Measurements from ENCODE around the gene PRR16. TPM values are rescaled to one million over a fixed set of nuclear protein-coding genes. Genes with fewer than 3 reads are reported as not detected.
"Not testable (repeated sequence)": the region's sequence is repeated elsewhere in the genome, so short reads cannot be mapped to it uniquely, and the experiment has no call there.

Gene PRR16
- total and polyA plus RNA-seq, 2 donors: 0.05 to 0.66 TPM

DNA sequence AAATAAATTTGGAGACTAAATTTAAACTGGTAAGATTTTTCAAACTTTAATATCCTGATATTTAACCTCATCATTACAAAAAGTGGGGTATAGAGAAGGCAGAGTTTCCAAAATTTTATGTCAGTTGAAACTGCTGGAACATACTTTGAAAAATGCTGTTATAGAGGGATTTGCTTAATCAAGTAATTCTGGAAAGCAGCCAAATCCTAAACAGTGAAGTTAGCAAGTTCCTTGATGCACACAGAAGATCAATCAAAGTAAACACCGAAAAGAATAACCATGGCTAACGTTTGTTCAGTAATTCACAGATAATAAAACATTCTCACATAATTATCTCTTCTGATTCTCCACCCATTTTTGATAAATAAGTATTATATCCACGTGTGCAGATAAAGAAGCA is 8.1 kb upstream of the PRR16 start:
- Histone ChIP-seq H3K27ac (ENCODE audit: low read depth in 1 of 2, low read length in 1 of 2) (no peak overlapping the region), H3K27me3 (ENCODE audit: control insufficient read depth in 2 of 2, insufficient read depth in 1 of 2, low read length in 1 of 2) (no peaks in the 10 kb centered on the region), H3K9me3 (ENCODE audit: control insufficient read depth in 2 of 2, insufficient read depth in 1 of 2, low read length in 1 of 2) (no peaks in the 10 kb centered on the region), H3K4me3 (ENCODE audit: low read length in 2 of 2) (no peak overlapping the region), H3K36me3 (ENCODE audit: control insufficient read depth in 2 of 2, insufficient read depth in 2 of 2, low read length in 1 of 2) (no peaks in the 10 kb centered on the region), H3K4me1 (ENCODE audit: control insufficient read depth in 2 of 2, insufficient read depth in 2 of 2, low read length in 2 of 2) (no peaks in the 10 kb centered on the region)
- no peak for DNase-seq (ENCODE audit: low read depth in 6 of 9, low spot score in 9 of 9)
- 77% methylated on average over 3 of the region's 3 CpGs for WGBS

DNA sequence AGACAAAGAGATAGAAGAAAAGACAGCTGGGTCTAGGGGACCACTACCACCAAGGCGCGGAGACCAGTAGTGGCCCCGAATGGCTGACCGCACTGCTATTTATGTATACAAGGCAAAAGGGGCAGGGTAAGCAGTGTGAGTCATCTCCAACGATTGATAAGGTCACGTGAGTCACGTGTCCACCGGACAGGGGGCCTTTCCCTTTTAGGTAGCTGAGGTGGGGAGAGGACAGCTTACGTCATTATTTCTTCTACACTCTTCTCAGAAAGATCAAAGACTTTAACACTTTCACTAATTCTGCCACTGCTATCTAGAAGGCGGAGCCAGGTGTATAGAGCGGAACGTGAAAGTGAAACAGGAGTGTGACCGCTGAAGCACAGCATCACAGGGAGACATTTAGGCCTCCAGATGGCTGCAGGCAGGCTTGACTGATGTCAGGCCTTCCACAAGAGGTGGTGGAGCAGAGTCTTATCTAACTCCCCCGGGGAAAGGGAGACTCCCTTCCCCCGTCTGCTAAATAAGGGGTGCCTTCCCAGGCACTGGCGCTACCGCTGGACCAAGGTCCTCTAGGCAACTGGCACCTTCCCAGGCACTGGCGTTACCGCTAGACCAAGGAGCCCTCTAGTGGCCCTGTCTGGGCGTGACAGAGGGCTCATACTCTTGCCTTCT is 6.1 kb upstream of the PRR16 start:
- Histone ChIP-seq H3K36me3 (ENCODE audit: control insufficient read depth in 2 of 2, insufficient read depth in 2 of 2, low read length in 1 of 2) (no peaks in the 10 kb centered on the region), H3K27me3 (ENCODE audit: control insufficient read depth in 2 of 2, insufficient read depth in 1 of 2, low read length in 1 of 2) (peaks cover under 1 to 3% of the 10 kb centered on the region in 2 donors), H3K4me3 (ENCODE audit: low read length in 2 of 2) (no peak overlapping the region), H3K9me3 (ENCODE audit: control insufficient read depth in 2 of 2, insufficient read depth in 1 of 2, low read length in 1 of 2) (no peaks in the 10 kb centered on the region), H3K4me1 (ENCODE audit: control insufficient read depth in 2 of 2, insufficient read depth in 2 of 2, low read length in 2 of 2) (no peaks in the 10 kb centered on the region), H3K27ac (ENCODE audit: low read depth in 1 of 2, low read length in 1 of 2) (no peak overlapping the region)
- WGBS: 60% methylated on average over 20 of the region's 20 CpGs
- peak in 1 of 9 donors; percentile 10 for DNase-seq (ENCODE audit: low read depth in 6 of 9, low spot score in 9 of 9)

DNA sequence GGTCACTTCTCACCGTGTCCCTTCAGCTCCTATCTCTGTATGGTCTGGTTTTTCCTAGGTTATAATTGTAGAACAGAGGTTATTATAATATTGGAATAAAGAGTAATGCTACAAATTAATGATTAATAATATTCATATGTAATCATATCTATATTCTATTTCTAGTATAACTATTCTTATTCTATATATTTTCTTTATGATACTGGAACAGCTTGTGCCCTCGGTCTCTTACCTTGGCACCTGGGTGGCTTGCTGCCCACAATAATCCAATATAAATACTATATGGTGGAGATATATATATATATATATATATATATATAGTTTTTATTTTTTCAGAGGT is 5.6 kb upstream of the PRR16 start:
- WGBS: 63% methylated on average over 2 of the region's 2 CpGs
- H3K9me3 ChIP-seq (ENCODE audit: control insufficient read depth in 2 of 2, insufficient read depth in 1 of 2, low read length in 1 of 2); H3K4me3 ChIP-seq (ENCODE audit: low read length in 2 of 2): not testable (repeated sequence)

DNA sequence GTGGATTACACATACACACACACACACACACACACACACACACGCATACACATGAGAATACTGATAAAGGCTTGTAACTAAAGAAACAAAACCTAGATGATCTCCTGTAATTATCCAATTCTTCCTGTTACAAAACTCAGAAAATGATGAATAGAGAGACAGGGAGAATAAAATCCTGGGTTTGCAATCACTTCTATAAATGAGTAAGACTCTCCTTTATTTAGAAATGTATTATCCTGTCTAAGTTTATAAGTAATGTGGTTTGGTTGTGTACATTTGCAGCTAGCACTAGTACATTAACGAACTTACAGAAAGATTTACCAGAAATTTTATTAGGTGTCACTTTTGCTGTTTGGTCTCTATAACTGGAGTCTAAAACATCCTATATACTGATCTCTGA is 2.8 kb upstream of the PRR16 start:
- no peaks in the 10 kb centered on the region for H3K36me3 ChIP-seq (ENCODE audit: control insufficient read depth in 2 of 2, insufficient read depth in 2 of 2, low read length in 1 of 2)
- no peak for DNase-seq (ENCODE audit: low read depth in 6 of 9, low spot score in 9 of 9)
- 96% methylated on average over 2 of the region's 2 CpGs for WGBS
- H3K27ac ChIP-seq (ENCODE audit: low read depth in 1 of 2, low read length in 1 of 2): no peak overlapping the region
- H3K9me3 ChIP-seq (ENCODE audit: control insufficient read depth in 2 of 2, insufficient read depth in 1 of 2, low read length in 1 of 2): no peaks in the 10 kb centered on the region
- H3K4me1 ChIP-seq (ENCODE audit: control insufficient read depth in 2 of 2, insufficient read depth in 2 of 2, low read length in 2 of 2): peaks cover 0 to 9% of the 10 kb centered on the region in 2 donors
- H3K4me3 ChIP-seq (ENCODE audit: low read length in 2 of 2): no peak overlapping the region
- peaks cover 24 to 36% of the 10 kb centered on the region in 2 donors for H3K27me3 ChIP-seq (ENCODE audit: control insufficient read depth in 2 of 2, insufficient read depth in 1 of 2, low read length in 1 of 2)

More for the DNA sequence above, 5.6 kb upstream of the PRR16 start:
- H3K27ac ChIP-seq (ENCODE audit: low read depth in 1 of 2, low read length in 1 of 2); H3K36me3 ChIP-seq (ENCODE audit: control insufficient read depth in 2 of 2, insufficient read depth in 2 of 2, low read length in 1 of 2); DNase-seq (ENCODE audit: low read depth in 6 of 9, low spot score in 9 of 9); H3K4me1 ChIP-seq (ENCODE audit: control insufficient read depth in 2 of 2, insufficient read depth in 2 of 2, low read length in 2 of 2); H3K27me3 ChIP-seq (ENCODE audit: control insufficient read depth in 2 of 2, insufficient read depth in 1 of 2, low read length in 1 of 2): not testable (repeated sequence)

DNA sequence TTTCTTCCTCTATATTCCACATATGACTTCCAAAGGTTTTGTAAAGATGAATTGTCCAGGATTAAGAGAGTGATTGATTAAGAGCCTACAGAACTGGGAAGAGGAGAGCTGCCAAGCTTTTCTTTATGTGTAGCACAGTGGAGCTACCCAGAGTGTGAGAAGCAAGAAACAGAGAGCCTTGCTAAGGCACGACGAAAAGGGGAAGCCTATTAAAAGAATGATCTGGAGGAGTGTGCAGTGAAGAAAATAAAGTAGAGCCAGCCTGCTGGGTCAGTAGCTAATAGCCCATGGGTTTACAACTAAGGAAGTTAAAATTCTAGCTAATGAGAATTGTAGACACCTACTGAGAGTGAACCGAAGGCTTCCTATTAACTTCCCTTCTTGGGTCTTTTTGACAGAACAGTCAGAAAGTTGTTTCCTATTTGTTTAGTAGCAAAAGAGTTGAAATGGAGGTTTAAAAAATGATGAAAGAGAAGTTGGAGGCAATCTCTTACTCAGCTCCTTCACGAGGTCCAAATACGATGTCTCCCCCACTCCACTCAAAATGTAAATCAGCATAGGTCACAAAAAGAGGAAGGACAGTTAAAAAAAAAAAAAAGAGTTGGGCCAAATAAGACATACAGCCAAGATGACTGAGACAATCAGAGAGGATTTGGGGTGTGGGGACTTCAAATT is 957 bp upstream of the PRR16 start:
- H3K4me3 ChIP-seq (ENCODE audit: low read length in 2 of 2): no peak overlapping the region
- H3K36me3 ChIP-seq (ENCODE audit: control insufficient read depth in 2 of 2, insufficient read depth in 2 of 2, low read length in 1 of 2): no peaks in the 10 kb centered on the region
- peaks cover 0 to 9% of the 10 kb centered on the region in 2 donors for H3K4me1 ChIP-seq (ENCODE audit: control insufficient read depth in 2 of 2, insufficient read depth in 2 of 2, low read length in 2 of 2)
- peaks cover 24 to 44% of the 10 kb centered on the region in 2 donors for H3K27me3 ChIP-seq (ENCODE audit: control insufficient read depth in 2 of 2, insufficient read depth in 1 of 2, low read length in 1 of 2)
- no peak for DNase-seq (ENCODE audit: low read depth in 6 of 9, low spot score in 9 of 9)
- H3K27ac ChIP-seq (ENCODE audit: low read depth in 1 of 2, low read length in 1 of 2): no peak overlapping the region
- no peaks in the 10 kb centered on the region for H3K9me3 ChIP-seq (ENCODE audit: control insufficient read depth in 2 of 2, insufficient read depth in 1 of 2, low read length in 1 of 2)
- 14% methylated on average over 5 of the region's 5 CpGs for WGBS

GRCh38 chr5:120464627-120465435 is 731 bp downstream of the PRR16 start:
- Histone ChIP-seq H3K27ac (ENCODE audit: low read depth in 1 of 2, low read length in 1 of 2) (no peak overlapping the region), H3K4me3 (ENCODE audit: low read length in 2 of 2) (peak overlapping the region in 1 of 2 donors; percentile 8), H3K27me3 (ENCODE audit: control insufficient read depth in 2 of 2, insufficient read depth in 1 of 2, low read length in 1 of 2) (peaks cover 24 to 44% of the 10 kb centered on the region in 2 donors), H3K9me3 (ENCODE audit: control insufficient read depth in 2 of 2, insufficient read depth in 1 of 2, low read length in 1 of 2) (no peaks in the 10 kb centered on the region), H3K4me1 (ENCODE audit: control insufficient read depth in 2 of 2, insufficient read depth in 2 of 2, low read length in 2 of 2) (peaks cover 0 to 9% of the 10 kb centered on the region in 2 donors), H3K36me3 (ENCODE audit: control insufficient read depth in 2 of 2, insufficient read depth in 2 of 2, low read length in 1 of 2) (no peaks in the 10 kb centered on the region)
- peak in 1 of 9 donors; percentile 22 for DNase-seq (ENCODE audit: low read depth in 6 of 9, low spot score in 9 of 9)
- 1% methylated on average over 33 of the region's 33 CpGs for WGBS

GRCh38 chr5:120465436-120465961 is 1.4 kb downstream of the PRR16 start:
- H3K36me3 ChIP-seq (ENCODE audit: control insufficient read depth in 2 of 2, insufficient read depth in 2 of 2, low read length in 1 of 2): no peaks in the 10 kb centered on the region
- H3K4me3 ChIP-seq (ENCODE audit: low read length in 2 of 2): peak overlapping the region in 1 of 2 donors; percentile 14
- H3K27ac ChIP-seq (ENCODE audit: low read depth in 1 of 2, low read length in 1 of 2): no peak overlapping the region
- no peaks in the 10 kb centered on the region for H3K9me3 ChIP-seq (ENCODE audit: control insufficient read depth in 2 of 2, insufficient read depth in 1 of 2, low read length in 1 of 2)
- WGBS: 5% methylated on average over 33 of the region's 33 CpGs
- H3K4me1 ChIP-seq (ENCODE audit: control insufficient read depth in 2 of 2, insufficient read depth in 2 of 2, low read length in 2 of 2): peaks cover 0 to 9% of the 10 kb centered on the region in 2 donors
- peaks cover 24 to 44% of the 10 kb centered on the region in 2 donors for H3K27me3 ChIP-seq (ENCODE audit: control insufficient read depth in 2 of 2, insufficient read depth in 1 of 2, low read length in 1 of 2)
- peak in 1 of 9 donors; percentile 2 for DNase-seq (ENCODE audit: low read depth in 6 of 9, low spot score in 9 of 9)

- H3K4me3 ChIP-seq (ENCODE audit: low read length in 2 of 2): no peak overlapping the region
- H3K36me3 ChIP-seq (ENCODE audit: control insufficient read depth in 2 of 2, insufficient read depth in 2 of 2, low read length in 1 of 2): no peaks in the 10 kb centered on the region
- no peak for DNase-seq (ENCODE audit: low read depth in 6 of 9, low spot score in 9 of 9)
- no peaks in the 10 kb centered on the region for H3K9me3 ChIP-seq (ENCODE audit: control insufficient read depth in 2 of 2, insufficient read depth in 1 of 2, low read length in 1 of 2)
- peaks cover 24 to 44% of the 10 kb centered on the region in 2 donors for H3K27me3 ChIP-seq (ENCODE audit: control insufficient read depth in 2 of 2, insufficient read depth in 1 of 2, low read length in 1 of 2)
- H3K4me1 ChIP-seq (ENCODE audit: control insufficient read depth in 2 of 2, insufficient read depth in 2 of 2, low read length in 2 of 2): peaks cover 0 to 9% of the 10 kb centered on the region in 2 donors
- WGBS: 86% methylated on average over 4 of the region's 4 CpGs
- no peak overlapping the region for H3K27ac ChIP-seq (ENCODE audit: low read depth in 1 of 2, low read length in 1 of 2)
Observed at GRCh38 chr5:120466341-120467006, 2.4 kb downstream of the PRR16 start.
